AG04449 (cell line): ENCODE data around the gene TSACC.
"Not testable (repeated sequence)": the region's sequence is repeated elsewhere in the genome, so short reads cannot be mapped to it uniquely, and the experiment has no call there.

Source experiments
- CTCF ChIA-PET: fragments of 350-600 bp; formaldehyde crosslinking; extraction: SDS; loops from one replicate; lab custom pipeline; 2021; ENCODE audit warnings: antibody characterized with exemption; lab: Yijun Ruan, JAX
- POLR2A ChIA-PET: fragments of 400-600, 350-600 bp; formaldehyde crosslinking; extraction: SDS; loops from one replicate; lab custom pipeline; 2020; ENCODE audit warnings: antibody characterized with exemption, inconsistent platforms; lab: Yijun Ruan, JAX
- DNase-seq: peaks from one replicate; pipeline ENCODE4 v3.0.0-alpha.2; 2010; ENCODE audit warnings: low read depth, low spot score
- H3K4me3 ChIP-seq: 2 replicates; pipeline ENCODE4 v1.5.1; 2011; ENCODE audit warnings: low read depth, mild to moderate bottlenecking, control low read depth, low read length
- CTCF ChIP-seq: IDR thresholded peaks from one replicate; pipeline ENCODE4 v1.5.1; 2011; ENCODE audit warnings: mild to moderate bottlenecking, moderate library complexity, low read length, control low read depth, inconsistent platforms; ENCODE audit not compliant: insufficient read depth; ENCODE audit errors: missing control alignments

The TSACC gene

GRCh38 chr1:156368889-156369684, 30.8 kb downstream of the TSACC start, which contains the start of gene RHBG:
TSS of gene RHBG (plus strand) at chr1:156369211. CDS start at chr1:156369250, 39 bp downstream.
- no peak for TF ChIP-seq CTCF
- POLR2A ChIA-PET: no interaction called here
- DNase-seq: no peak
- CTCF ChIA-PET: interaction anchor here (1.7 to 11.8 kb wide), 3 partner anchors 9 to 77 kb away, joined by 6 to 186 read pairs (median 56); no protein-coding TSS in a partner anchor
- peak within 1 kb of the TSS; percentile 4 for H3K4me3 ChIP-seq

GRCh38 chr1:156369685-156370286, 31.5 kb downstream of the TSACC start:
- DNase-seq, POLR2A ChIA-PET, H3K4me3 ChIP-seq: not testable (repeated sequence)
- CTCF ChIA-PET: interaction anchor here (1.3 to 11.8 kb wide), 4 partner anchors 10 to 76 kb away, joined by 3 to 186 read pairs (median 31); no protein-coding TSS in a partner anchor

- CTCF ChIA-PET: interaction anchor here (1.1 to 11.8 kb wide), 4 partner anchors 9 to 74 kb away, joined by 3 to 186 read pairs (median 36); no protein-coding TSS in a partner anchor
- POLR2A ChIA-PET: no interaction called here
- no peak for DNase-seq
Observed at GRCh38 chr1:156371553-156372264, 33.4 kb downstream of the TSACC start.

GRCh38 chr1:156372265-156372586, 33.9 kb downstream of the TSACC start:
- ChIA-PET CTCF (interaction anchor here (1.1 to 11.8 kb wide), 4 partner anchors 9 to 74 kb away, joined by 3 to 186 read pairs (median 36); no protein-coding TSS in a partner anchor), POLR2A (no interaction called here)
- no peak overlapping the region for H3K4me3 ChIP-seq
- DNase-seq: no peak
- no peak for TF ChIP-seq CTCF

More at GRCh38 chr1:156371553-156372264, 33.4 kb downstream of the TSACC start:
- no peak for TF ChIP-seq CTCF
- no peak overlapping the region for H3K4me3 ChIP-seq

GRCh38 chr1:156372876-156373275, 34.5 kb downstream of the TSACC start:
- ChIA-PET CTCF (interaction anchor here (1.0 to 11.8 kb wide), 4 partner anchors 10 to 73 kb away, joined by 3 to 186 read pairs (median 31); no protein-coding TSS in a partner anchor), POLR2A (no interaction called here)
- H3K4me3 ChIP-seq: no peak overlapping the region
- TF ChIP-seq CTCF: no peak
- no peak for DNase-seq

GRCh38 chr1:156373546-156373945, 35.2 kb downstream of the TSACC start:
- TF ChIP-seq CTCF: no peak
- DNase-seq: no peak
- no peak overlapping the region for H3K4me3 ChIP-seq
- CTCF ChIA-PET: interaction anchor here (1.0 to 11.8 kb wide), 3 partner anchors 11 to 72 kb away, joined by 6 to 186 read pairs (median 56); no protein-coding TSS in a partner anchor
- POLR2A ChIA-PET: no interaction called here
